BJ (cell line): ENCODE data around the gene GPR176. TPM values are rescaled to one million over a fixed set of nuclear protein-coding genes. Genes with fewer than 3 reads are reported as not detected.

Source experiments
- CTCF ChIA-PET: fragments of 350-600 bp; formaldehyde crosslinking; extraction: SDS; loops from one replicate; lab custom pipeline; 2021; ENCODE audit warnings: antibody characterized with exemption, inconsistent platforms; lab: Yijun Ruan, JAX
- POLR2A ChIA-PET: fragments of 300-600 bp; sonication (Branson Sonifier 250); formaldehyde crosslinking; extraction: SDS; loops from one replicate; lab custom pipeline; 2021; ENCODE audit warnings: antibody characterized with exemption; lab: Charles Lee
- DNase-seq: peaks from one replicate; pipeline ENCODE4 v3.0.0-alpha.2; 2011; ENCODE audit warnings: low read depth
- H3K27me3 ChIP-seq: 2 replicates; pipeline ENCODE4 v1.6.0; 2011; ENCODE audit warnings: low read length; ENCODE audit not compliant: control insufficient read depth, insufficient read depth
- H3K36me3 ChIP-seq: 2 replicates; pipeline ENCODE4 v1.5.1; 2011; ENCODE audit warnings: low read length; ENCODE audit not compliant: control insufficient read depth, insufficient read depth
- H3K4me3 ChIP-seq: 2 replicates; pipeline ENCODE4 v1.5.1; 2011; ENCODE audit warnings: low read depth, mild to moderate bottlenecking, control low read depth, low read length
- polyA plus RNA-seq: library from polyadenylated mRNA; depleted of rRNA; stranded (reverse); fragments of >200 nt; gene quantifications from 2 replicates; pipeline ENCODE4 v1.2.3, GENCODE V29; 2011
- TF ChIP-seq, protein P1 (sequence below): IDR thresholded peaks from 2 replicates; pipeline ENCODE4 v1.5.1; 2011; ENCODE audit warnings: low read depth, mild to moderate bottlenecking, control low read depth, inconsistent platforms, low read length, moderate library complexity; ENCODE audit not compliant: insufficient read depth

GPR176 gene
- polyA plus RNA-seq, 1 experiment: 319 TPM

DNA sequence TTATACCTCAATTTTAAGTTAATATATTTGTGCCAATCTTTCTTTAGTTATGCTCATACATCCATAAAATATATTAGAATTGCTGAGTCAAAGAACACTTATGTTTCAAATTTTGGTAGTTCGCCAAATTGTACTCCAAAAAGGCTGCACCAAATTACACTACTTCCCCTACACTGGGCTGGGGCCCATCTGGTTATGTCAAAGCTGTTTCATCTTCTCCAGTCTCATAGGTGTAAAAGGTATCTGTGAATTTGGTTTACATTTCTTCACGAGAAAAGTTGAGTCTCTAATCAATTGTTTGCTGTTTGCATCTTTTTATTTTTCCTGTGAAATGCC lies 138.1 kb downstream of the GPR176 start:
- ChIA-PET CTCF (interaction anchor here (2.1 kb wide), 1 partner anchor 96 kb away, joined by 7 read pairs; no protein-coding TSS in a partner anchor), POLR2A (interaction anchor here (0.5 kb wide), 1 partner anchor 130 kb away, joined by 5 read pairs; no protein-coding TSS in a partner anchor)
- TF ChIP-seq, protein P1, sequence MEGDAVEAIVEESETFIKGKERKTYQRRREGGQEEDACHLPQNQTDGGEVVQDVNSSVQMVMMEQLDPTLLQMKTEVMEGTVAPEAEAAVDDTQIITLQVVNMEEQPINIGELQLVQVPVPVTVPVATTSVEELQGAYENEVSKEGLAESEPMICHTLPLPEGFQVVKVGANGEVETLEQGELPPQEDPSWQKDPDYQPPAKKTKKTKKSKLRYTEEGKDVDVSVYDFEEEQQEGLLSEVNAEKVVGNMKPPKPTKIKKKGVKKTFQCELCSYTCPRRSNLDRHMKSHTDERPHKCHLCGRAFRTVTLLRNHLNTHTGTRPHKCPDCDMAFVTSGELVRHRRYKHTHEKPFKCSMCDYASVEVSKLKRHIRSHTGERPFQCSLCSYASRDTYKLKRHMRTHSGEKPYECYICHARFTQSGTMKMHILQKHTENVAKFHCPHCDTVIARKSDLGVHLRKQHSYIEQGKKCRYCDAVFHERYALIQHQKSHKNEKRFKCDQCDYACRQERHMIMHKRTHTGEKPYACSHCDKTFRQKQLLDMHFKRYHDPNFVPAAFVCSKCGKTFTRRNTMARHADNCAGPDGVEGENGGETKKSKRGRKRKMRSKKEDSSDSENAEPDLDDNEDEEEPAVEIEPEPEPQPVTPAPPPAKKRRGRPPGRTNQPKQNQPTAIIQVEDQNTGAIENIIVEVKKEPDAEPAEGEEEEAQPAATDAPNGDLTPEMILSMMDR: no peak
- Histone ChIP-seq H3K4me3 (peak overlapping the region; percentile 68), H3K36me3 (no peaks in the 10 kb centered on the region), H3K27me3 (no peaks in the 10 kb centered on the region)
- no peak for DNase-seq

DNA sequence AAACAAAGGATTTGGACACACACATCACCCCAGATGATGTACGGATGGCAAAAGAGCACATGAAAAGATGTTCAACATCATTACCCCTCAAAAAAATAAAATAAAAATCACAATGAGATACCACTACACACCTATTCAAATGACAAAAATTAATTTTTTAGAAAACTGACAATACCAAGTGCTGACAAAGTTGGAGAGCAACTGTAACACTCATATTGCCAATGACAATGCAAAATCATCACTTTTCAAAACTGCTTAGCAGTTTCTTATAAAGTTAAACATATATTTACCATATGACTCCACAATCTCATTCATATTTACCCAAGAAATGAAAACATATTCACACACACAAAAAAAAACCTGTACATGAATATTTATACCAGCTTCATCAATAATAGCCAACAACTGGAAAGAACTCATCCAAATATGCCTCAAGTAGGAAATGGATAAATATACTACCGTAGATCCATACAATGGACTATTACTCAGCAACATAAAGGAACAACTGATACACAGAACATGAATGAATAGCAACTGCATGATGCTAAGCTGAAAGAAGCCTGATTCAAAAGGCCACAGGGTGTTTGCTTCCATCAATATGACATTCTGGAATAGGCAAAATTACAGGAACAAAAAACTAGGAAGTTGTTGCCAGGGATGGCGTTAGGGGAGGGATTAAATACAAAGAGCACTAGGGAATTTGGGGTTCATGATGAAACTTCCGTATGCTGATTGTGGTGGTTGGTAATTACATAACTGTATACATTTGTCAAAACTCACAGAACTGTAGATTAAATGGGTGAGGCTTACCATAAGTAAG lies 138.7 kb downstream of the GPR176 start:
- Histone ChIP-seq H3K4me3 (no peak overlapping the region), H3K27me3 (no peaks in the 10 kb centered on the region), H3K36me3 (no peaks in the 10 kb centered on the region)
- no peak for DNase-seq
- TF ChIP-seq, protein P1: no peak
- ChIA-PET POLR2A (no interaction called here), CTCF (interaction anchor here (2.1 kb wide), 1 partner anchor 96 kb away, joined by 7 read pairs; no protein-coding TSS in a partner anchor)

DNA sequence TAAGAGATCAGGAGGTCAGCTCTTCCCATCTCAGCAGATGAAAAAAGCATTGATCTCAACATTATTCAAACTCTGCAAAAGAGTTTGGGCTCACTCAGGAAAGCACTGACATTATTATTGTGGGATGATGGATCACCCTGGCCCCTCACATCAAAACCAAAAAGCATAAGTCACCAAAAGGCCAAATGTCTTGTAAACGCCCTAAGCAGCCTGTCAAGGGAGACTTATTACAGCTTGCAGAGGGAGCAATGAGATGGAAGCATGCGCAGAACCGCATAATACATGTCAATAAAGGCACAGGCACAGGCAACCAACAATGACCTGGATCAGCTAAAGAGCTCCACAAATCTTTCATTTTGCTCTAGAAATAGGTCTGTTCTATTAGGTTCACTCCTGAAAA lies 142.0 kb downstream of the GPR176 start:
- CTCF ChIA-PET: interaction anchor here (0.6 to 1.3 kb wide), 3 partner anchors 20 to 795 kb away, joined by 3 to 5 read pairs (median 4); no protein-coding TSS in a partner anchor
- no peak for DNase-seq

DNA sequence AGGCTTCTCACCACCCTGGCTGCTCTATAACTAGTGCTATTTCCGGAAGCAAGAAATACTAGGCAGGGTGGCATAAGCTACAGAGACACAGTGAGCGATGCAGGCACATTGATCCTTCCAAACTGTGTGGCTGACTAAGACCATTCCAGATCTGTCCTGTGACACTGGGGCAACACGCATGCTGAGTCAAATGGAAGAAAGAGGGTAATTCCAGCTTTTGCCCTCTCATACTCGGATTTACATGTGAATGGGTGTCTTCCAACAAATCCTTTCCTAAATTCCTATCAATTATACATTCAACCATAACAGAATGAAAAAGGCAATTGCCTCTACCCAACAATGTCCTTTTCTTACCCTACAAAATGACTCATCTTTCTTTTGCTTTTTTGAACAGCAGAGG lies 142.6 kb downstream of the GPR176 start:
- no peak overlapping the region for H3K4me3 ChIP-seq
- TF ChIP-seq, protein P1: no peak
- DNase-seq: no peak
- H3K27me3 ChIP-seq: no peaks in the 10 kb centered on the region
- CTCF ChIA-PET: interaction anchor here (1.2 to 1.3 kb wide), 2 partner anchors 20 to 91 kb away, joined by 4 to 5 read pairs; no protein-coding TSS in a partner anchor
- POLR2A ChIA-PET: interaction anchor here (0.5 kb wide), 1 partner anchor 145 kb away, joined by 3 read pairs; no protein-coding TSS in a partner anchor
- H3K36me3 ChIP-seq: no peaks in the 10 kb centered on the region

More for the DNA sequence above, 142.0 kb downstream of the GPR176 start:
- POLR2A ChIA-PET: no interaction called here
- TF ChIP-seq, protein P1: no peak
- no peaks in the 10 kb centered on the region for H3K36me3 ChIP-seq
- H3K27me3 ChIP-seq: no peaks in the 10 kb centered on the region
- H3K4me3 ChIP-seq: no peak overlapping the region

DNA sequence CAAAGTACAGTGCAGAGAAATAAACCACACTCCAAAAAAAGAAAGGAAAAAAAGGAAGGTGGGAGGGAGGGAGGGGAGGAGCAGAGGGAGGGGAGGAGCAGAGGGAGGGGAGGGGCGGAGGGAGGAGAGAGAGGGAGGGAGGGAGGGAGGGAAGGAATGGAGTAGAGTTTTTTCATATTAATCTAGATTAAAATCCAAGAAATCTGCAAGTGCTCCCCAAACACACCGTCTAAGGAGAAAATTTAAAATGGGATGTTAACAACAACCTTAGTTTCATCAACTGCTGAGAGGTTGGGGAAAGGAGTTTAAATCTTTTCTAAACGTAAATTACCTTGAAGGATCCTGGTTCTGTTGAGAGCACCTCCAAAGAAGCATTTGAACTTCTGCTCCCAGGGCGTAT lies 144.0 kb downstream of the GPR176 start:
- no peak overlapping the region for H3K4me3 ChIP-seq
- ChIA-PET POLR2A (no interaction called here), CTCF (no interaction called here)
- TF ChIP-seq, protein P1: no peak
- H3K27me3 ChIP-seq: no peaks in the 10 kb centered on the region
- no peaks in the 10 kb centered on the region for H3K36me3 ChIP-seq
- DNase-seq: no peak
